GM19468 (cell line): ENCODE measurements around the gene RAX.
"Not testable (repeated sequence)": the region's sequence is repeated elsewhere in the genome, so short reads cannot be mapped to it uniquely, and the experiment has no call there.

Source experiments
- ATAC-seq: cut with Tn5 transposase; IDR thresholded peaks from one replicate; pipeline ENCODE4 v1.9.1; 2021; ENCODE audit warnings: mild to moderate bottlenecking, moderate library complexity, moderate number of reproducible peaks; ENCODE audit not compliant: unreplicated experiment; ENCODE audit errors: extremely low read depth

Gene RAX

GRCh38 chr18:59255491-59255890, 17.8 kb downstream of the RAX start:
- not testable (repeated sequence) for ATAC-seq

GRCh38 chr18:59249199-59249774, 24.0 kb downstream of the RAX start:
- peak; percentile 60 for ATAC-seq

DNA sequence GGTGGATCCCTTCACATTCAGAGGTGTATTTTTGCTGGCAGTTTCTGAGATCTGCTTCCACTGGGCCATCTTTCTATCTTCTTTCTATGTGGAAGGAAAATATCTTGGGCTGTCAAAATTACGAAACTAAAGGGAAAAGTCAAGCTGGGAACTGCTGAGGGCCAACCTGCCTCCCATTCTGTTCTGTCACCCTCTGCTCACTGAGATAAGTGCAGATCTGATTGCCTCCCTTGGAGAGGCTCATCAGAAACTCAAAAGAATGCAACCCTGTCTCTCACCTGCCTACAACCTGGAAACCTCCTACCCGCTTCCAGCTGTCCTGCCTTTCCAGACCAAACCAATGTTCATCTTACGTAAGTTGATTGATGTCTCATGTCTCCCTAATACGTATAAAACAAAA, 26.5 kb downstream of the RAX start:
- no peak for ATAC-seq

GRCh38 chr18:59242906-59243305, 30.3 kb downstream of the RAX start:
- ATAC-seq: no peak

DNA sequence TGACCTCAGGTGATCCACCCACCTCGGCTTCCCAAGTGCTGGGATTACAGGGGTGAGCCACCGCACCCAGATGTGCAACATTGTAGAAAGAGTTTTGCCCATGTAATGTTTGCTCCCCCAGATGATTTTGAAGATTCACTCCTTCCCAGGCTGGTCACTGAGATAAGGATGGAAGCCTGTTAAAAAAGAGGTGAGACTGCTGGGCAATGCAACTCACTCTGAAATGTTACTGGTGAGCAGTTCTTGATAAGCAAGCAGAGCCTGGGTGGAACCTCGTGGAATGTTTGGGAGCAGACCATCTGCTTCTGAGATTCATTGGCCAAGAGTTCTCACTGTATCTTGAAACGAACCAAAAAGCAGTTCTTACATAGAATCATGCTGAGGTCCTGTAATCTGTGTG, 33.6 kb downstream of the RAX start:
- no peak for ATAC-seq

DNA sequence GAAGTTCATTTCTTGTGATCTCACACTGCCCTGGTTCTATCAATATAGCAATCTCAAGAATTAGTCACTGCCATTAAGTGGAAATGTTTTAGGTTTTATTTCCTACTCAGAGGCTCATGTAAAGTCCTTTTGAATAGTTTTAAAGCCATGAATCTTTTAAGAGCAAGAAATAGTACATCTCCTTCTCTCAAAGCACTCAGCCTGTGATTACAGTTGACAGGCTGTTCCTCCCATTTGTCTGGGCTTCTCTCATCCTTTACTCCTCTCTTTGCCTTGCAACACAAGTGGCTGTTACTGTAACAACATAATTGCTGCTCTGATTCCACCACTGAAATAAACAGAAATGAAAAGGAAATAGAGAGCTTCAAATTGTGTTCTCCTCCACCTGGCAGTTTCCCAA, 34.9 kb downstream of the RAX start:
- ATAC-seq: no peak

DNA sequence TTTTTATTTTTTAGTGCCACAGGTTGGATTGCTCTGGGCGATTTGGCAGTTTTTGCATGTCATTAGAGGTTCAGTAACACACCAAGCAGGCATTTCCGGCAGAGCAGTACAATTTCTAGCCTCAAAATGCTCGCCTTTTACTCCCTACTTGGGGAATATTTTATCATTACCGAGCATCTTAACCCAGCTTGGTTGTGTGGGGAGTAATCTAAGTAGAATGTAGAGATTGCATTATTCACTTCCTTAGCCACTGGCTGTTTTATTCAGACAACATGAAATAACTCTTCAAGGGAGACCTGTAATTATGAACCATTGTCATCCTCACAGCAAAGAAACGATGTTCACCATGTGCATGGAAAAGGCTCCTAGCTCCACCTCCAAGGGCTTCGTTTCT, 40.2 kb downstream of the RAX start:
- ATAC-seq: no peak

DNA sequence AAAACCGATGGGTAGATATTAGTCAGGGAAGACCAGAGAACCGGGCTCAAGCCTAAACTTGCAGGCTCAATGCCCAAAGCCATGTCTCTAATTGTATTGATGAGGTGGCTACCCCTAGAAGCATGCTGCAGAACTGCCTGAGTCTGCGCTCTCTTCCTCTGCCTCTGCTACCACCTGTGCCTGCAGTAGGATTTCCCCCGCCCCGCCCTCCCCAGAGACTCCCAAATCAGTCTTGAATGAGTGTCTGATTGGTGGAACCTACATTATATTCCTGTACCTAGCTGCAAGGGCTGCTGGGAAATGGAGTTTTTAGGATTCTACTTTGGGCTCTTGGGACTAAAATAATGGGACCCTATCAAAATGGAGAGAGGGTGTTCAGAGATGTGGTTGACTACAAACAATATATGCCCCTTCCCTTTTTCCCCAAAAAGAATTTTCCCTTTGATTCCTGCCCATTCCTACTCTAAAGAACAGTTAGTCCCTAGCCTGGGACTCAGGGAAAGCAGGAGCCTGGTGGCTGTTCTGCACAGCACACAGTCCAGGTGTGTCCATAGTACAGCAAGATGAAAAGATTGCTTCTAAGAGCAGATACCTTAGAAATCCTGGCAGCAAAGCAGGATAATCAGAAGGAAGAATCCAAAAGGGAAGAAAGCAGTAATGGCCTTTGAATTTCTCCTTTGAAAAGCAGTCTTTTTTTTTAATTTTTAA, 40.8 kb downstream of the RAX start:
- ATAC-seq: no peak

DNA sequence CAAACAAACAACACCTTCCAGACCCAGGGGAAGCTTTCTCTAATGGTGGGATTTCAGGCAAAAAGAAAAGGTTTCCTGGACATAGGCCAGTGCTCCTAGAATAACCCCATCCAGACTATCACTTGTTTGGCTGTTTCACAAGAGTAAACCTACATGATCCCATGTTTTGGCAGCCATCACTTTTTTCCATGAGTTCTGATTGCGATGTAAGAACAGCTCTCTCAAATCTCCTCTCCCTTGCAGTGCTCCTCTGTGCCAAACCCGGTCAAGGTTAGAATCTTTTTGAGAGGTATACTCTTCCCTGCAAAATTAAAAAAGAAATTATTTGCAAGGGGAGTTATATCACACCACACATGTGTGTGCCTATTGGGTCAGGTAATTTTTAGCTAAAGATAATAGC, 41.4 kb downstream of the RAX start:
- no peak for ATAC-seq

GRCh38 chr18:59231114-59231513, 42.1 kb downstream of the RAX start:
- no peak for ATAC-seq

- ATAC-seq: no peak
Observed at GRCh38 chr18:59229701-59230443, 43.4 kb downstream of the RAX start.

- no peak for ATAC-seq
Observed at GRCh38 chr18:59229191-59229590, 44.1 kb downstream of the RAX start.

GRCh38 chr18:59228351-59228750, 44.9 kb downstream of the RAX start:
- no peak for ATAC-seq

DNA sequence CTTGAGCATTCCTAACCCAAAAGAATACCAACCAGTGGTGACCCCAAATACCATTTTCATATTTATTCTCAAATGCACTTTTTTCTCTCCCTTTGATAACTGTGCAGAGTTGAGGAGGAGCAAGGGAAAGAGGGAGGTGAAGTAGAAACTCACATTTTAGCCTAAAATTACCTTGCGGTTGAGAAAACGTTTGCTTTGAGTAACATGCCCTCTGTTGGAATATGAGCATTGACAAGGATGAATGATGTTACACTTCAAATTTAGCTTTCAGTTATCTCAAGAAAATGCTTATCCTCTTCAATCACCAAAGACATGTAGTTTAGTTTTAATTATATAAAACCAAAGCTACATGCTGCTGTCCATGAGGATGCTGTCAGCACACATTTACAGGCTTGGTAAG, 50.9 kb downstream of the RAX start:
- ATAC-seq: no peak

DNA sequence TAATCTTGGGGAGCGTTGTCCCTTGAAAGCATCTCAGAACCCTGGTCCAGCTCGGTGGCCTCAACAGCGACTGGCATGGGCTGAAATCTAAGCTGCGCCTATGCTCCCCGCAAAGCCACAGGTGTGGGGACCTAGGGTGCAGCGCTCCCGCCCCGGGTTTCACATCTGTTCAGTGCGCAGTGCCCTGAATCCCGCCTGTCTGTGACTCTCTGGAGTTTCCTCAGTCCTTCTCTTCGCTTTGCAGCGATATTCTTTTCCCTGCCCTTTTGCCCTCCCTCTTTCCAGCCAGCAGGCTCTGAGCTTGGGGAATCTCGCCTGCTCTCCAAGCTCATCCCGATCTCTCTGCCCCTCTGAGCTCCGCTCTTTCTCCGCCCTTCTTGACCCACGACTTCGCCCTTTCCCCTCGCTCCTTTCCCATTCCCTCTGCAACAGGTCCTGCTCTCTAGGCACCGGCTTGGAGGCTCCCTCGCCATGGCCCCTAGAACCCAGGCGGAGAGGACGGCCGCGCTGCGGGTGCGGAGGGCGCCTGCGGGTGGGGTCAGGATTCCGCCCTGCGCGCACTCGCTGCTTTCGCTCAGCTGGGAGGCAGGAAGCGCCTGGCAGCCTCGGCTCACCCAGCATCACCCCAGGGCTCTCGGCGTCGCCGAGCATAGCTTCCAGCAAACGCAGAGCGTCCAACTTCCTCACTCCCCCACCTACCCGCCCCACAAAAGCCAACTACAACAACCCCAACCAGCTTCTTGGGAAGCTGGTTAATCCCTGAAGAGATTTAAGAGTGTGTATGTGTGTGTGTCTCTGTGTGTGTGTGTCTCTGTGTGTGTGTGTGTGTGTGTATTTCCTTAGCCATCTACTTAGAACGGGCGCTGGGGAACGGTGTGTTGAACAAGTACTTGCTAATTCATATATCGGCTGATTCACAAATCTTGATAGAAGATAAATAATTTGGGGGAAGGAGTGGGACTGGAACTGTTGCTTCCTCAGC, 52.2 kb downstream of the RAX start:
- ATAC-seq: no peak

DNA sequence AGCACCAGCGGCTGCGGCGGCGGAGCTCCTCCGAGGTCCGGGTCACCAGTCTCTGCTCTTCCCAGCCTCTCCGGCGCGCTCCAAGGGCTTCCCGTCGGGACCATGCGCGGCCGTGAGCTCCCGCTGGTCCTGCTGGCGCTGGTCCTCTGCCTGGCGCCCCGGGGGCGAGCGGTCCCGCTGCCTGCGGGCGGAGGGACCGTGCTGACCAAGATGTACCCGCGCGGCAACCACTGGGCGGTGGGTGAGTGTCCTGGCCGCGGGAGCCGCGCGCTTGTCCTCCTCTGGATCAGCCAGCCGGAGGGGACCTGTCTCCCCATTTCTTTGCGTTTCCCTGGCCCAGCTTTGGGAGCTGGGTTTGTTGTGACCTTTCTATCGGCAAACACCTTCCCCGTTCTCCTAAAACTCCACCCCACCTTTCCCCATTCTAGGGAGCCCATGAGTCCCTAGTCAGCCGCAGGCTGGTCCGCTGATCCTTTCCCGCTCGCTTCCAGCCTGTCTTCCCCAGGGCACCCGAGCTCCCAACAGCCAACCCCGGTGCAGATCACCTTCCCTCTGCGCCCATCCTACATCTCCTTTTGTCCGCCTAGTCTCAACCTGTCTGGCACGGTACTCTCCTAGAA, 53.0 kb downstream of the RAX start:
- ATAC-seq: no peak

DNA sequence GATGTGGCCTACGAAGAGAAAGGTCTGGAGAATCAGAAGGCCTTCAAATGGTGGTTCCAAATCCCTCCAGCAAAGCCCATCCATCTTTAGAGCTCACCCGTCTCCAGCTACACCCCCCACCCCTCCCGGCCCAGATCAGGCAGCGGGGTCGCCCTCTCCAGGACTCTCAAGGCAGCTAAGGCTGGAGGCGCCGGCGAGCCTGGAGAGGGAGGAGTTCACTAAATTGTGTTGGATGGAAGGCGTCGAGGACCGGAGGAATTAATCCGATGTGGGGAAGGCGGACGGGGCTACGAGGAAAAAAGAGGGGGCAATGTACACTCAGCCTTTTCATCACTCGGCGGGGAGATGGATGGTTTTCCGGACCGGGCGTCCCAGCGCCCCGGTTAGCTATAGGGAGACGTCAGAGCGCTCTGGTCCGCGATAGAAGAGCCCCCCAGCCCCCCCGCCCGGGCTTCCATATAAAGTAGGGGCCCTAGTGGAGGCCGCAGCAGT, 53.5 kb downstream of the RAX start, which contains the start of gene GRP:
TSS of gene GRP (plus strand) at position 487 of the 492 bp plus-strand sequence. CDS start 108 bp downstream, outside the sequence.
- ATAC-seq: no peak

GRCh38 chr18:59218018-59218417, 55.2 kb downstream of the RAX start:
- no peak for ATAC-seq
